DMS79 treated with DMSO at 0.1 percent for 48 hours (cell line): ENCODE results near the gene TEX29.

Experiments
- DNase-seq: peaks from one replicate; lab custom pipeline; 2025; lab: John Stamatoyannopoulos, UW

The TEX29 gene

DNA sequence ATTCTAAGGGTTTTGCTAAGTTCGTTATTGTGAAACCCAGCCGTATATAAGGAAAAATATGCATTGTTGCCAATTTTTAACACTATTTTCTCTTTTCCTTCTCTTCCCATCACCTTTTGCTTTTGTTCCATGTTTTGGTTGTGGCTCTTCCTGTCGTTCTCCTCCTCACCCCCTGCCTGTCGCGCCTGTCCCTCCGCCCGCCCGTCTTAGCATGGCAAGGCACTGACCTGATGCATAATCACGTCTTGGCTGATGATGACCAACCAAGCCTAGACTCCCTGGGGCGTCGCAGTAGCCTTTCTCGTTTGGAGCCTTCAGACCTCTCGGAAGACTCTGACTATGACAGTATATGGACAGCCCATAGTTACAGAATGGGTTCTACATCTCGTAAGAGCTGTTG, 28.5 kb upstream of the TEX29 start:
- DNase-seq = no peak

- no peak for DNase-seq
Observed at GRCh38 chr13:111292710-111293485, 27.5 kb upstream of the TEX29 start.

- DNase-seq = no peak
Observed at GRCh38 chr13:111295886-111296285, 24.6 kb upstream of the TEX29 start.

- DNase-seq = no peak
Observed at GRCh38 chr13:111296417-111296816, 24.0 kb upstream of the TEX29 start.

- DNase-seq = no peak
Observed at GRCh38 chr13:111298214-111298975, 22.0 kb upstream of the TEX29 start.

DNA sequence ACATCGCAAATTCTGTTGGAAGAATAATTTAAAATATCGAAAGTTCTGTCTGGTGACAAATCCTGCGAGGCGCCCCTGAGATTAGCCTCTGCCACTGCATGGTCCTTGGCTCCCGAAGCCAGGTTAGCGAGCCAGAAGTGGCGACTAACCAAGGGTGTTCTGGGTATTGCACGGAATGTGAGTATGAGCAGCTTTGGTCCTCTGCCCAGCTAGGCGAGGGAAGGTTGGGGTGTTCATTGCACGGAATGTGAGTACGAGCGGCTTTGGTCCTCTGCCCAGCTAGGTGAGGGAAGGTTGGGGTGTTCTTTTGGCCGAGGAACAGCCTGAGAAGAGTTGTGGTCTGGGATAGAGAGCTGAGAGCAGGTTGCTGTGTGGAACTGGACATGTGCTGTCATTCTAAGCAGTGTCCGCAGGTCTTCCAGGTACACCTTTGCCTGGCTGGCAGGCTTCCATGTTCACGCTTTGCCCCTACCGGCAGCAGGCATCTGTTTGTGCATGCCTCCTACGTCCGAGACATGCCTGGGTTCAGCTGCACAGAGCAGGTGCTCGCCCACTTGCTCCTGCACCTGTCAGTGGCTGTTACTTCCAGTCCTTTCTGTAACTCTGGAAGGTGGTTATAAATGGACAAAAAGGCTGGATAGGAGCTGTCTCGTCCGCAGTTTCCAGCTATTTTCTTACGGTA, 18.3 kb upstream of the TEX29 start:
- DNase-seq = peak; percentile 96

DNA sequence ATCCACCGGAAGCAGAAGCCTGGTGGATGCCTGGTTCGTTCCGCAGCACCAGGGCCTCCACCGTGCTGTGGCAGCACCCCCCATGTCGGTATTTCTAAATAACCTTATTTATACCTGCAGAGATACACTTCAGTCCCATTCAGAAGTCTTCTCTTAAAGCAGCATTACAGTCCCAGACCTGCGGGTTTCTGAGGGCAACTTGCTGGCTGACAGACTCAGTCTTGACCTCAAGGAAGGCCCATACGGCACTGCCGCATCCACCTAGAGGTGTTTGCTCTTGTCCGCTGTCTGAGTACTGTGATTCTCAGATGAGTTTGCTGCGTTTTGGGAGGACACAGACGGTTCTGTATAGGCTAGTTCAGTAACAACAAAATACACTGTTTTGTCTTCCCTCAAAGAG, 16.9 kb upstream of the TEX29 start:
- no peak for DNase-seq

- DNase-seq = no peak
Observed at GRCh38 chr13:111304041-111304544, 16.3 kb upstream of the TEX29 start.

DNA sequence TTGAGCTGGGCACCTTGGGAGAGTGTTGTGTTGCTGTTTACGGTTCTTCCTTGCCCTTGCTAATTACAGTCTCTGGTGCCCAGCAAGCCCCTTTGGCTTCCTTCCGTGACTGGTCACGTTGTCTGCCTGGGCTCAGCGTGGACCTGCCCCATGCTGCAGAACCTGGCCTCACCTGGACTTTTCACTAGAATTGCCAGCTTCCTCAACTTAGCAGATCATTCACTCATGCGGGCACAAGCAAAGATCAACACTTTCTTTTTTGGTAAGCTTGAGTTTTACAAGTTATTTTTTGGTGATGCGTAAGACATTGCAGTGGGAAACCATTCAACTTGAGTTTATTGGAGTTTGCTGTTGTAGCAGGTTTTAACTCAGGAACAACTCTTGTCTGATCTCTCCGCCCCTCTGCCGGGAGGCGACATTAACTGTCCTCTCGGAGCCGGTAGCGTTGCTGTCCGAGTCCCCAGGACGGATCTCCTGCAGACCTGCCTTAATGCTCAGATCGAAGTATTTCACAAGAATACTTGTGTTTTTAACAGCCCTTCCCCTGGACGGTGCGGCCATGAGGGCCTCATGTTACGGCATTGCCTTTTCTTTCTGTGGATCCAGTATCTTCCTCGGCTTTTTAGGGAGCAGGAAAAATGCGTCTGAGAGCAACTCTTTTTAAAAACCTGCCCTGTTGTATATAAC, 15.7 kb upstream of the TEX29 start:
- no peak for DNase-seq

DNA sequence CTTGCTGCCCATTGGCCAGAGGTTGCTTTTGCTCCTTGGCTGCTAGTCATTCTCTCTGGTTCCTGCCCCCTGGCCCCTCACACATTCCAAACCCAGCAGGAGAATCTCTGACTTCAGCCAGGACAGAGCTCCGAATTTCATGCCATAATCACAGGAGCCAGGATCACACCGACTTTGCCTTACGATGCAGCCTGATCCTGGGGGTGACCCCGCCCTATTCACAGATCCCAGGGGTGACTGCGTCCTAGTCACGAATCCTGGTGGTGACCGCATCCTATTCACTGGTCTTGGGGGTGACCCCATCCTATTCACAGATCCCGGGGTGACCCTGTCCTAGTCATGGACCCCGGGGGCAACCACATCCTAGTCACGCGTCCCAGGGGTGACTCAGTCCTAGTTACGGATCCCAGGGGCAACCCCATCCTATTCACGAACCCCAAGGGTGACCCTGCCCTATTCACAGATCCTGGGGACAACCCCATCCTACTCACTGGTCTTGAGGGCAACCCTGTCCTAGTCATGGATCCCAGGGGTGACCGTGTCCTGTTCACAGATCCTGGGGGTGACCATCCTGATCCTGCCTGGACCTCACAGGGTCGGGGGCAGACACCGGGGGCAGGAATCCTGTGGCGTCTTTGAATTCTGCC, 7.4 kb upstream of the TEX29 start:
- DNase-seq = no peak

- no peak for DNase-seq
Observed at GRCh38 chr13:111313911-111314425, 6.5 kb upstream of the TEX29 start.

DNA sequence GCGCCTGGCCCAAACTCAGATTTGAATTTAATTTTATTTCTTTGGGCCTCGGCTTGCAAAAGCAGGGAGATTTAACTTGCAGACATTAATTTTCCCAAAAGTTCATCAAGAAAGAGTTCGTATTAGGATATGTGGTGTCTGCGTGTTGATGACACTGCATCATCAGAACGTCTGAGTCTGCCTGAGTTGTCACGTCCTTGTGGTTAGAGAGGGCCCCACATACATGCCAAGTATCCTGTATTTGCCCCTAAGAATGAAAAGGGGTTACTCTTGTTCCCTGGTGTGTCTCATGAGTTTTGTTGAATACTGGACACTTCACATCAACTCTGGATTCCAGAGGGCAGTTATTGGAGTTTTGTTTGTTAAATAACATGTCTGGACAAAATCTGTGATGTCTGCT, 5.6 kb upstream of the TEX29 start:
- DNase-seq = no peak

GRCh38 chr13:111315347-111315995, 5.0 kb upstream of the TEX29 start:
- no peak for DNase-seq

DNA sequence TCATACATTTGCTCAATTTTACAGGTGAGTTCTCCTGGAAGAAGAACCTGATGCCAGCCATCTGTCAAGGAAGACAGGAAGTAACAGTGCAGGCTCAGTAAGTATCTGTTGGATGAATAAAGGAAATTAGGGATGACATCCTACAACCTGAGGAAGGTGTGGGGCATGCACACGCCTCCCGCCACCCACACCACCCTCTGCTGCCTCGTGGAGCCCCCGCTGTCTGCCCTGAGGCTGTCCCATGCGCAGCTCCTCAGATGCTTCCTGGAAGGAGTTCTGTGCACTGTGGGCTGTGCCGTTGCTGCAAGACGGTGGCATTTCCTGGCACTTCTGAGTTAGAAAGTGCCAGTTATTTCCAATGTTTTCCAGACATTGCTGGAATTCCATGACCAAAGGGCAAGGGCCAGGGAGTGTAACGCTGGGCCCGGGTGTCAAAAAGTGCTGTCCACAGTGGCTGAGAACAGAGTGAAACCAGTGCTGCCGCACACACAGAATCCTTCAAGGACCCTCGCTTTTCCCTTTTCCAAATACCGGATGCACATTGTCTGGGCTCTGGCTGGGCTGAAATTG, 4.2 kb upstream of the TEX29 start:
- no peak for DNase-seq

- DNase-seq = no peak
Observed at GRCh38 chr13:111317042-111317550, 3.3 kb upstream of the TEX29 start.

DNA sequence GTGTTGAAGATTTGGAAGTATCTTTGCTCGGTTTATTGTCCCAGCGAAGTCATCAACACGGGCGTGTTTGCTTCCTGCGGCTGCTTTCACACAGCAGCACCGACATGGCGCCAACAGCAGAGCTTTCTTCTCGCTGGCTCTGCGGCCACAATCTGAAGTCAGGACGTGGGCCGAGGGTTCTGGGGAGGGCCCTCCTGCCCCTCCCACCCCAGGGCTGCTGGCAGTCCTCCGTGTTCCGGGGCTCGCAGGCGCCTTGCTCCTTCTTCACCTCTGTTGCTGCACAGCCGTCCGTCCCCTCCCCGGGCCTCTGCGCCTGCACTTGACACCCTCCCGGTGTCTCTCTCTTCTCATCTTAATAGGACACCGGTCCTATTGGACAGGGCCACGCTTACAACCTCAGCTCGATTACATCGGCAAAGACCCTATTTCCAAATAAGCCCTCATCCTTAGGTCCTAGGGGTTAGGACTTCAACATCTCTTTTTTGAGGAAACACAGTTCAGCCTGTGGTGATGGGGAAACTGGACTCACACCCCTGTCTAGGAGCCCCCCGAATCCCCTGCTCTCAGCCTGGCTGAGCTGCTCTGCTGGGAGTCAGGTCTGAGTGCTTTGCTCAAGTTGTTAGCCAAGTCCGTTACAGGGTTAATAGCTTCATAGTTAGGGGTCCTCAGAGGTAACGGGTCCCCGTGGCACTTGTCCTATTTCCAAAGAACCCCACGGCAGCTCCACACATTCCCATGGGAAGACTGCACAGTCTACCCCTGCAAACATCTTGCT, 2.7 kb upstream of the TEX29 start:
- no peak for DNase-seq

DNA sequence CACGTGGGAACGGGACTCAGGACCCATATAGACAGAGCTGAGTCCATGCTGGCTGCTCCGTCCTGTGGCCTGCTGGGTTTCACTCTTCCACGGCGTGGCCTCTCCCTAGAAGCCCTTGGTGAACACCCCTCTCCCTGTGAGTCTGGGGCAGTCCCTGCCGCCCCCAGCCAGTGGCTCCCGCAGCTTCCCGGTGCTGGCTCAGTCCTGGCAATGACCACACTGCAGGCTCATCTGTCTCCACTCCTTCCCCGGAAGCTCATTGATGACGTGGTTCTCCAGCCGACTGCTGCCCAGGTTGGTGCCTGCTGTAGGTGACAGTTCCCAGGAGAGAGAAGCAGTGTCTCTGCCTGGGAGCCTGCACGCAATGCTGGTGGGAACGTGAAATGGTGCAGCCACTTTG, 2.1 kb upstream of the TEX29 start:
- DNase-seq = no peak

DNA sequence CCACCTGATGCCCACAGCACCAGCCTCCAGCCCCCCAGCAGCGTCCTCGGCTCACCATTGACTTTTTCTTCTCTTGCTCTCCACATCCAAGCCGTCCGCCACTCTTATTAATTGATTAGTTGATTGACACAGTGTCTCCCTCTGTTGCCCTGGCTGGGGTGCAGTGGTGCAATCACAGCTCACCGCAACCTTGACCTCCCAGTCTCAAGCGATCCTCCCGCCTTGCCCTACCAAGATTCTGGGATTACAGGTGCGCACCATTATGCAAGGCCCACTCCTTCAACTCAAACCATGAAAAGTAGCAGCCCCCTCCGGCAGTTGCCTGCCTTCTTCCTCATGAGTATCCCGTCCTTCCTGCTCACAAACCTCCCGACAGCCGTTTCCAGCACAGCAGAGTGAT, 921 bp upstream of the TEX29 start:
- no peak for DNase-seq
